ENCODE measurements around the gene KANK2. TPM values are rescaled to one million over a fixed set of nuclear protein-coding genes. Genes with fewer than 3 reads are reported as not detected.

The KANK2 gene
- total RNA-seq, 1 experiment from 2014 or later = 85.8 TPM

GRCh38 chr19:11238041-11238440 is 40.7 kb upstream of the KANK2 start:
- TF ChIP-seq EZH2 (IDR thresholded peaks at IDR 0.05; ENCODE audit: borderline replicate concordance, low read depth, low read length, poor library complexity, severe bottlenecking) = no peak
- no peak for TF ChIP-seq CTCF (conservative IDR thresholded peaks at IDR 0.05; ENCODE audit: low read depth, low read length)
- intact Hi-C loops (cut with micrococcal nuclease; ENCODE audit: unreplicated experiment) = no loop called here
- no peak overlapping the region for H3K27ac ChIP-seq (ENCODE audit: low read depth, low read length, poor library complexity, severe bottlenecking)
- H3K4me3 ChIP-seq (ENCODE audit: low read depth, low read length, poor library complexity, severe bottlenecking) = no peak overlapping the region
- no peaks in the 10 kb centered on the region for H3K27me3 ChIP-seq (replicated peaks; ENCODE audit: insufficient read depth, low read depth, low read length, poor library complexity)
- no peak for DNase-seq (ENCODE audit: low spot score)
- H3K36me3 ChIP-seq (ENCODE audit: insufficient read depth, low read length, poor library complexity, severe bottlenecking) = no peaks in the 10 kb centered on the region
- BruUV-seq (replicated peaks) = no TSS peak
- peaks cover 4% of the 10 kb centered on the region for H3K4me1 ChIP-seq (ENCODE audit: insufficient read depth, low read length, poor library complexity, severe bottlenecking)
- H3K9me3 ChIP-seq (ENCODE audit: low read depth, low read length, poor library complexity, severe bottlenecking) = no peaks in the 10 kb centered on the region
- ChIA-PET POLR2A (ENCODE audit: low non-redundant PET) (no interaction called here), CTCF (interaction anchor here (0.5 to 1.1 kb wide), 2 partner anchors 18 to 56 kb away, joined by 3 to 5 read pairs; no protein-coding TSS in a partner anchor)

GRCh38 chr19:11237321-11237720 is 40.0 kb upstream of the KANK2 start:
- Histone ChIP-seq H3K4me1 (ENCODE audit: insufficient read depth, low read length, poor library complexity, severe bottlenecking) (peaks cover 4% of the 10 kb centered on the region), H3K9me3 (ENCODE audit: low read depth, low read length, poor library complexity, severe bottlenecking) (no peaks in the 10 kb centered on the region), H3K27me3 (replicated peaks; ENCODE audit: insufficient read depth, low read depth, low read length, poor library complexity) (no peaks in the 10 kb centered on the region), H3K36me3 (ENCODE audit: insufficient read depth, low read length, poor library complexity, severe bottlenecking) (no peaks in the 10 kb centered on the region), H3K27ac (ENCODE audit: low read depth, low read length, poor library complexity, severe bottlenecking) (no peak overlapping the region), H3K4me3 (ENCODE audit: low read depth, low read length, poor library complexity, severe bottlenecking) (no peak overlapping the region)
- intact Hi-C loops (cut with micrococcal nuclease; ENCODE audit: unreplicated experiment) = no loop called here
- no peak for DNase-seq (ENCODE audit: low spot score)
- CTCF ChIA-PET = interaction anchor here (1.1 kb wide), 1 partner anchor 57 kb away, joined by 3 read pairs; no protein-coding TSS in a partner anchor
- no TSS peak for BruUV-seq (replicated peaks)
- TF ChIP-seq EZH2 (IDR thresholded peaks at IDR 0.05; ENCODE audit: borderline replicate concordance, low read depth, low read length, poor library complexity, severe bottlenecking) (no peak), CTCF (conservative IDR thresholded peaks at IDR 0.05; ENCODE audit: low read depth, low read length) (no peak)
- POLR2A ChIA-PET (ENCODE audit: low non-redundant PET) = no interaction called here

GRCh38 chr19:11236324-11237301 is 39.3 kb upstream of the KANK2 start:
- Histone ChIP-seq H3K27me3 (replicated peaks; ENCODE audit: insufficient read depth, low read depth, low read length, poor library complexity) (no peaks in the 10 kb centered on the region), H3K9me3 (ENCODE audit: low read depth, low read length, poor library complexity, severe bottlenecking) (no peaks in the 10 kb centered on the region), H3K4me3 (ENCODE audit: low read depth, low read length, poor library complexity, severe bottlenecking) (no peak overlapping the region), H3K4me1 (ENCODE audit: insufficient read depth, low read length, poor library complexity, severe bottlenecking) (peaks cover under 1% of the 10 kb centered on the region), H3K27ac (ENCODE audit: low read depth, low read length, poor library complexity, severe bottlenecking) (no peak overlapping the region), H3K36me3 (ENCODE audit: insufficient read depth, low read length, poor library complexity, severe bottlenecking) (no peaks in the 10 kb centered on the region)
- no peak for DNase-seq (ENCODE audit: low spot score)
- POLR2A ChIA-PET (ENCODE audit: low non-redundant PET) = interaction anchor here (0.6 kb wide), 1 partner anchor 29 kb away, joined by 3 read pairs; no protein-coding TSS in a partner anchor
- intact Hi-C loops (cut with micrococcal nuclease; ENCODE audit: unreplicated experiment) = no loop called here
- no TSS peak for BruUV-seq (replicated peaks)
- CTCF ChIA-PET = interaction anchor here (0.7 kb wide), 1 partner anchor 241 kb away, joined by 5 read pairs; no protein-coding TSS in a partner anchor
- TF ChIP-seq CTCF (conservative IDR thresholded peaks at IDR 0.05; ENCODE audit: low read depth, low read length) (no peak), EZH2 (IDR thresholded peaks at IDR 0.05; ENCODE audit: borderline replicate concordance, low read depth, low read length, poor library complexity, severe bottlenecking) (no peak)

Measured in A673 (cell line).